ENCODE measurements around the gene CAMK1D. TPM values are rescaled to one million over a fixed set of nuclear protein-coding genes. Genes with fewer than 3 reads are reported as not detected.

The CAMK1D gene
- total and polyA plus RNA-seq, 2 of the 8 experiments (the other 6 are each of a cell fraction or from before 2014, with no cell fraction given): 3.5 to 10.6 TPM

- TF ChIP-seq CHD7 (IDR thresholded peaks at IDR 0.05; ENCODE audit: insufficient replicate concordance, low read length) (no peak), USF2 (IDR thresholded peaks at IDR 0.05; ENCODE audit: low read length) (no peak), EGR1 (IDR thresholded peaks at IDR 0.05; ENCODE audit: borderline replicate concordance, low read depth, low read length) (no peak), SP4 (IDR thresholded peaks at IDR 0.05; ENCODE audit: low read length) (no peak), RFX5 (IDR thresholded peaks at IDR 0.05; ENCODE audit: borderline replicate concordance, low read depth, low read length) (no peak), BRCA1 (IDR thresholded peaks at IDR 0.05; ENCODE audit: low read depth, low read length) (no peak), MAX (IDR thresholded peaks at IDR 0.05) (no peak), MAFK (IDR thresholded peaks at IDR 0.05; ENCODE audit: low read depth, low read length) (no peak), SAP30 (IDR thresholded peaks at IDR 0.05; ENCODE audit: insufficient read depth, insufficient replicate concordance, low read length) (no peak)
Measured at GRCh38 chr10:12834116-12834665, 484.8 kb downstream of the CAMK1D start (continued).

Data from H1 (cell line).